ENCODE data around the gene ZNF396. TPM values are rescaled to one million over a fixed set of nuclear protein-coding genes. Genes with fewer than 3 reads are reported as not detected.

Gene ZNF396
- total RNA-seq: 1.4 and 2.2 TPM in 2 replicates

DNA sequence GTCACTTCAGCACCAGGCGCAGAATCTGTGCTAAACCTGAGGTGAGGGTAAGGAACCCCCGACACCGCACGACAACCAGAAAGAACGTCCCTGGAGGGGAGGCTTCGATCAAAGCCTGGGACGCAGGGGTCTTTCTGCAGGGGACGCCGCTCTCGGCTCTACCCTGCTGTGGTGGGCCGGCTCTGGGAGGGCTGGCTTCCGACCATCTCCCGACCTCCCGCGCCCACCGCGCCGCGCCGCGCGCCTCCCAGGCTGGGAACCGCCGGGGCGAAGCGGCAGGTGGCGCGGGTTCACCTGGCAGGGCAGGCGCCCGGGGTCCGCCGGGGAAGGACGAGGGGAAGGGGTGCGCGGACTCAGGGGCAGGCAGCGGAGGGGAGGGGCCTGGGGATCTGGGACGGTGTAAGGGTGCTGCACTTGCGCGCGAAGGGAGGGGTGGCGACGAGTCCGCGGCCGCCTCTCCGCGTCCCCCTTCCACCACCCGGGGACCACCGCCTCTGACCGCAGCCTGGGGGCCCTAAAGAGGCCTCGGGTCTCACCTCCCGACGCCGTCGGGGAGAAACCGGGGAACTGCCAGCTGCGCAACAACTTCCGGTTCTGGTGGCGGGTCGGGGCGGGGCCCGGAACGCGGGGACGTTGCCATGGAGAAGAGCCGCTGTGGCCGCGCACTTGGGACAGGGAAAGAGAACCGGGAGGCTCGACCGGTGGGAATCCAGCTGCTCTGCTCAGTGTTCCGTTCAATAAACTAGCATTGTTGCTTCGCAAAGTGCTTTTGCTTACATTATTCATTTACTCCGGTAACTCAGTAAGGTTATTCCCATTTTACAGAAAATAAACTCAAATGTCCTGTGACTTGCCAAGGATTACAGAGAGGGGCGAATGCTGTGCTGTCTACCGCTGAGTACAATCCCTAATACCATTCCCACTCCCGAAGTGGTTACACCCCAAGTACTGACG is at the start of gene ZNF396:
Gene ZNF396, minus strand, starts transcription at position 596 of the 954 bp plus-strand sequence. CDS start 3,045 bp downstream, outside the sequence.

DNA sequence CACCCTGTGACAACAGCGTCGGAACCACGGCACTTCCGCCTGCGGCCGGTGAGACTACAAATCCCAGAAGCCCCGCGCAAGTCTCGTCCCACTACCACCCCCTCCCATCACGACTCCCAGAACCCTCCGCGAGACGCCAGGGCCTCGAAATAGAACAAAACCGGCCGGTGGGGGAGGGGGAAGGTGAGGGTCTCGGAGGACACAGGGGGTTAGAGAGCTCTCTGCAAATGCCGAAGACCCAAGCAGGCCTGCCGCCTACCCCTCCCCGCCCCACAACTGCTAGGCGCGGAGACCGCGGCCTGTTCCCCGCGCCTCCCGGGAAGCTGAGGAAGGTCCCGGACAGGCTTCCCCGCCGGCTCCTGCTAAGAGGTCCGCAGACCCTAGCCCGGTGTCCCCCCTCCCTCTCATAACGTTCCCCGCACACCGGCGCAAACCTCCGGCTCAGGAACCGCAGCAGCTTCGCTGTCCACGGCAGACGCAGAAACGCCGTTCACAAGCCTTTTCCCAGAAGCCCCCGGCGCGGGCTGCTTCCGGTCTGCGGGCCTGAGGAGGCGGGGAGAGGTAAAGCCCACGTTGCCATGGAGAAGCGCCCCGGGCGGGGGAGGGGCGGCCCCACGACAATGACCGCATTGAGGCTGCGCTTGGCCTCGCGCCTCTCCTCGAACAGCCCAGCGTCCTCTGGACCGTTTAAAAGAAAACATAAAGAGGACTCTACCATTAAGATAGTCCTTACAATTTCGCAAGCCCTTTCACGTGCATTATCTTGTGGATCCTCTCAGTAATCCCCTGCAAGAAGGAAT is 33.0 kb downstream of the ZNF396 start, which contains the start of gene ZNF24:
Gene ZNF24, minus strand, starts transcription at position 485 of the 800 bp plus-strand sequence. CDS start 3,770 bp downstream, outside the sequence.

Other genes with a start within 250 kb of the ZNF396 start
- gene ZNF397, start 136.3 kb downstream of the ZNF396 start, total RNA-seq: 19.2 and 21.0 TPM in 2 replicates
- 12.2 and 20.5 TPM in 2 replicates for gene ZSCAN30, start 87.1 kb downstream of the ZNF396 start, total RNA-seq
- gene ZNF24, start 32.9 kb downstream of the ZNF396 start, total RNA-seq: 15.5 and 22.5 TPM in 2 replicates
- 2.1 and 4.4 TPM in 2 replicates for gene INO80C, start 120.6 kb upstream of the ZNF396 start, total RNA-seq
- 32.9 and 47.8 TPM in 2 replicates for gene GALNT1, start 204.4 kb upstream of the ZNF396 start, total RNA-seq